Measurements from ENCODE around the gene ZNF117. TPM values are rescaled to one million over a fixed set of nuclear protein-coding genes. Genes with fewer than 3 reads are reported as not detected.
"Not testable (repeated sequence)": the region's sequence is repeated elsewhere in the genome, so short reads cannot be mapped to it uniquely, and the experiment has no call there.

The ZNF117 gene
- total and polyA plus RNA-seq, 2 donors (not counting 1 experiment from before 2014, with no cell fraction given), result 2.8 to 6.3 TPM

- TF ChIP-seq EZH2 (IDR thresholded peaks at IDR 0.05; ENCODE audit: low read length, missing control alignments) (no peak), CTCF (conservative IDR thresholded peaks at IDR 0.05 in 1 of 2, IDR thresholded peaks at IDR 0.05 in 1 of 2; ENCODE audit: low read depth in 1 of 2, low read length in 2 of 2) (peak; percentile 68 to 81)
- Histone ChIP-seq H3K27ac (ENCODE audit: insufficient read depth, low read length) (no peak overlapping the region), H3K4me1 (ENCODE audit: control insufficient read depth, extremely low read depth, insufficient read depth, low read length) (no peaks in the 10 kb centered on the region), H2AFZ (ENCODE audit: low read length) (no peak overlapping the region), H4K20me1 (ENCODE audit: control insufficient read depth, extremely low read depth, insufficient read depth, low read length) (no peaks in the 10 kb centered on the region), H3K9ac (ENCODE audit: insufficient read depth, low read length) (no peak overlapping the region), H3K79me2 (ENCODE audit: control insufficient read depth, insufficient read depth, low read length) (no peaks in the 10 kb centered on the region), H3K36me3 (ENCODE audit: control insufficient read depth, insufficient read depth, low read length) (no peaks in the 10 kb centered on the region), H3K9me3 (ENCODE audit: control insufficient read depth, insufficient read depth, low read depth, low read length) (no peaks in the 10 kb centered on the region), H3K4me2 (ENCODE audit: extremely low read depth, insufficient read depth, low read length) (no peak overlapping the region), H3K4me3 (replicated peaks in 1 of 4; ENCODE audit: control extremely low read depth in 1 of 4, insufficient read depth in 1 of 4, low read depth in 3 of 4, low read length in 4 of 4) (no peak overlapping the region), H3K27me3 (ENCODE audit: control insufficient read depth, insufficient read depth, low read length) (peaks cover 7% of the 10 kb centered on the region)
- peak; percentile 26 to 65 for DNase-seq (ENCODE audit: low read depth in 2 of 2)
Measured at GRCh38 chr7:64951250-64951848, 39.5 kb downstream of the ZNF117 start.

- not testable (repeated sequence) for H3K4me1 ChIP-seq (ENCODE audit: control insufficient read depth, extremely low read depth, insufficient read depth, low read length); H3K4me3 ChIP-seq (replicated peaks in 1 of 4; ENCODE audit: control extremely low read depth in 1 of 4, insufficient read depth in 1 of 4, low read depth in 3 of 4, low read length in 4 of 4); DNase-seq (ENCODE audit: low read depth in 2 of 2); H3K9ac ChIP-seq (ENCODE audit: insufficient read depth, low read length); H3K27me3 ChIP-seq (ENCODE audit: control insufficient read depth, insufficient read depth, low read length); H3K4me2 ChIP-seq (ENCODE audit: extremely low read depth, insufficient read depth, low read length); H4K20me1 ChIP-seq (ENCODE audit: control insufficient read depth, extremely low read depth, insufficient read depth, low read length); H3K36me3 ChIP-seq (ENCODE audit: control insufficient read depth, insufficient read depth, low read length); H3K79me2 ChIP-seq (ENCODE audit: control insufficient read depth, insufficient read depth, low read length); H3K9me3 ChIP-seq (ENCODE audit: control insufficient read depth, insufficient read depth, low read depth, low read length); H3K27ac ChIP-seq (ENCODE audit: insufficient read depth, low read length); H2AFZ ChIP-seq (ENCODE audit: low read length)
Measured at GRCh38 chr7:64950673-64951072, 40.2 kb downstream of the ZNF117 start.

- H3K4me1 ChIP-seq (ENCODE audit: control insufficient read depth, extremely low read depth, insufficient read depth, low read length); DNase-seq (ENCODE audit: low read depth in 2 of 2); H3K4me2 ChIP-seq (ENCODE audit: extremely low read depth, insufficient read depth, low read length); H3K27me3 ChIP-seq (ENCODE audit: control insufficient read depth, insufficient read depth, low read length); H4K20me1 ChIP-seq (ENCODE audit: control insufficient read depth, extremely low read depth, insufficient read depth, low read length); H3K4me3 ChIP-seq (replicated peaks in 1 of 4; ENCODE audit: control extremely low read depth in 1 of 4, insufficient read depth in 1 of 4, low read depth in 3 of 4, low read length in 4 of 4); H3K36me3 ChIP-seq (ENCODE audit: control insufficient read depth, insufficient read depth, low read length); H3K79me2 ChIP-seq (ENCODE audit: control insufficient read depth, insufficient read depth, low read length); H2AFZ ChIP-seq (ENCODE audit: low read length); H3K9ac ChIP-seq (ENCODE audit: insufficient read depth, low read length); H3K9me3 ChIP-seq (ENCODE audit: control insufficient read depth, insufficient read depth, low read depth, low read length); H3K27ac ChIP-seq (ENCODE audit: insufficient read depth, low read length): not testable (repeated sequence)
Measured at GRCh38 chr7:64948774-64949173, 42.1 kb downstream of the ZNF117 start.

- H3K4me2 ChIP-seq (ENCODE audit: extremely low read depth, insufficient read depth, low read length), result no peak overlapping the region
- H2AFZ ChIP-seq (ENCODE audit: low read length), result no peak overlapping the region
- no peak overlapping the region for H3K9ac ChIP-seq (ENCODE audit: insufficient read depth, low read length)
- H3K4me3 ChIP-seq (replicated peaks in 1 of 4; ENCODE audit: control extremely low read depth in 1 of 4, insufficient read depth in 1 of 4, low read depth in 3 of 4, low read length in 4 of 4), result peak overlapping the region in 1 of 4 experiments; percentile 37
- no peak for DNase-seq (ENCODE audit: low read depth in 2 of 2)
- no peaks in the 10 kb centered on the region for H3K9me3 ChIP-seq (ENCODE audit: control insufficient read depth, insufficient read depth, low read depth, low read length)
- no peaks in the 10 kb centered on the region for H3K36me3 ChIP-seq (ENCODE audit: control insufficient read depth, insufficient read depth, low read length)
- H3K79me2 ChIP-seq (ENCODE audit: control insufficient read depth, insufficient read depth, low read length), result no peaks in the 10 kb centered on the region
- no peaks in the 10 kb centered on the region for H4K20me1 ChIP-seq (ENCODE audit: control insufficient read depth, extremely low read depth, insufficient read depth, low read length)
- no peaks in the 10 kb centered on the region for H3K4me1 ChIP-seq (ENCODE audit: control insufficient read depth, extremely low read depth, insufficient read depth, low read length)
- TF ChIP-seq EZH2 (IDR thresholded peaks at IDR 0.05; ENCODE audit: low read length, missing control alignments), result no peak
- H3K27ac ChIP-seq (ENCODE audit: insufficient read depth, low read length), result no peak overlapping the region
- H3K27me3 ChIP-seq (ENCODE audit: control insufficient read depth, insufficient read depth, low read length), result peaks cover 9% of the 10 kb centered on the region
Measured at GRCh38 chr7:64947252-64948000, 43.4 kb downstream of the ZNF117 start.
